Measurements from ENCODE around the gene CDH22.
A peak's percentile ranks its signal among the peaks of the same experiment; 100 is the strongest.

Gene CDH22

DNA sequence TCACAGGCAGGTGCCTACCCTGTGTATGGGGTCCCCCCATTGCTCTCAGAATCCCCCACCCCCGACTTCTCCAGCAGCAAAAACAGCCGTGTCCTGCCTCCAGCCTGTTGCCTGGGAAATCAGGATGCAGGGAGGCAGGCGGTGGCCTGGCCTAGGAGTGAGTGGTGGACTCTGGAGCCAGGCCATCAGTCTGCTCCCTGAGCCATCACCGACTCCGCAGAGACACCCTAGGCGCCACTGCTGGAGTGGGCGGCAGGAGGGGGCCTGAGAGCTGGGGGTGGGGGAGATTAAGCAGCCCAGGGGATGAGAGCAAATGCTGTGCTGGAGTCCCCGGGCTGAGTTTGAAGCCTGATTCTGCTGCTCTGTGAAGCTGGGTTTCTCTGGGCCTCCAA is 97.0 kb downstream of the CDH22 start:
- DNase-seq: no peak

DNA sequence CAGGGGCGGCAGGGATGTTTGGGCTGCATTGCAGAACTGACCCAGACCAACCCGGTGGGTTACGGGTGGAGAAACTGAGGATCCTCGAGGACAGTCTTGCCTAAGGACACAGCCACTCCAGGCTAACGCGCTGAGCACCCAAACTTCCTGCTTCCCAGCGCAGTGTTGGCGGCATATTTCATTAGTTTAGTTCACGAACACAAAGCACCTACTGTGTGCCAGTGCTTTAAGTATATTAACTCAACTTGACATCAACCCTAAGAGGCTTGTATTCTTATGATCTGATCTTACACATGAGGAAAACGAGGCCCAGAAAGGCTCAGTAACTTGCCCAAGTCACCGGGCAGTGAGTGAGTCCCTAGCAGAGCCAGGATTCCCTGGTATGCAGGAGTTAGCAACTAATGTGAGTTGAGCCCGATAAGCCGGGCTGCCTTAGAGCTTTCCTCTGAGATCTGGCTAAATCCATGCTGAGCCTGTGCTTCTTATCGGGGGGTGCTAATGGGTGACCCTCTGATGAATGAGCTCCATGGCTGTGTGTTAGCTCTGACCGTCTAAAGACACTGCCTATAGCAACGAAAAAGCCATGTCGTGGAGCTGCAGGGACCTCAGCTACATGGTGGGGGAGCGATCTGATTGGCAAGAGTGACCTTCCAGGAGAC is 97.5 kb downstream of the CDH22 start:
- DNase-seq: no peak

DNA sequence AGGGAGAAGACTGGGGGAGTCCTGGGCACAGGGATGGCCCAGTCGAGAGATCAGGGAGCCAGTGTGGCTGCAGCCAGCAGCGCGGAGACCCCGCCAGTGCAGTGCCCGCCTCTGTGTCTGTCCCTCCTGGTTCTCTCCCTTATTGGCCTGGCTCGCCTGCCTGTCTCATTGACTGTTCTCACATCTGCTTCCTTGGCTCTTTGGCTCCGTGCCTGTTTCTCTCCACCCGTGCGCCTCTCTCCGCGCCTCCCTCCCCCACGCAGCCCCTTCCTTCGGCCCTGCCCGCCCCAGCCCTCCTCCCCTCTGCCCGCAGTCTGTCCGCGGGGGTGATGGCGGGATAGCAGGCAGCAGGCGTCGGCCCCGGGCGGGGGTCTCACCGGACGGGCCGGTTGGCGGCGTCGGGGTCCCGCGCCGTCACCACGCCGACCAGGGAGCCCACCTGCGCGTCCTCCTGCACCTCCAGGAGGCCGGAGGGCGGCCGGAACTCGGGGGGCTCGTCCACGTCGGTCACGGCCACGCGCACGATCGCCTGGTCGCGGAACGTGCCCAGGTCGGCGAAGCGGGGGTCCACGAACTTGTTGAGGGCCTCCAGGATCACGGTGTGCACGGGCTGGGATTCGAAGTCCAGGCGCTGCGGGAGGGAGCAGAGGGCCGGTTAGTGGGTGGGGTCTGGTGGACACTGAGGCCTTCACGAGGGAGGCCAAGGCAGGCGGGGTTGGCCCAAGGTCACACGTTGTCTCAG is 98.2 kb downstream of the CDH22 start:
- no peak for DNase-seq

DNA sequence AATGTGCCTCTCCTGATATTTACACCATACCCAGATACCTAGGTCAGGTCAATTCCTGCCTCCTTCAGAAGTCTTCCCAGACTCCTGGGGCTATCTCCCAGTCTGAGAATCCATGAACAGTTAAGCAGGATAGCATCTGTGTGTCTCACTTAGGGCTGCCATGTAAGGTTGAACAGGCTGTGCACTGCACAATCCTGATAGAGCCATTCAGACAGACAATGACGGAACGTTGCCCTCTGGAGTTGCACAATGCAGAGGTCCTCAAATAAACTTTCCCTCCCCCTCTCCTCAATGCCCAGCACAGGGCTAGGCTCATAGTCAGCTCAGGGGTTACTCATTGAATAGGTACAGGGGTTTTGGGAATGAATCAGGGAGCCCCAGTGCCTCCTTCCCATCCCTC is 100.5 kb downstream of the CDH22 start:
- no peak for DNase-seq

DNA sequence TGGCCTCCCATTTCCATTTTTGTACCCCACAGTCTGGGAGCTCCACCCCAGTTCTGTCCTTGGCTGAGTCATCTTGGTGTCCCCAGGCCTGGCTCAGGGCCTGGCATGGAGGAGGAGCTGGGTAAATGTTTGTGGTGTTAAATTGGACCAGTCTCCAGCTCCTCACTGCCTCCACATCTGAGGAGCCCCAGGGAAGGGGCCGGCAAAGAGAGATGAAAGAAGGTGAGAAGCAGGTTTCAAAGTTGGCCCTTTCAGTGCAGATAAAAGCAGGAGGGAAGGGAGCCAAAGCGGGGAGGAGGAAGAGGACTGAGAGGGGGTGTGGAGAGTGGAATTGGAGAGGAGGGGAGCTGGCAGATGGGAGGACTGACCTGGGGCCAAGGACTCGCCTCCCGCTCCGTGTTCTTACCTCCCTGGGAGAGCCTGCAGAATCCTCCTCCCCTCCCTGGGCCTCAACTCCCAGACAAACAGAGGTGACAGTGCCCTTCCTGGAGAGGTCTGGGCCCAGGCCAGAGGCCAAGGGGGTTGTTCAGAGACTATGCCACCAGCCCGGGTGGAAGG is 101.2 kb downstream of the CDH22 start:
- no peak for DNase-seq

DNA sequence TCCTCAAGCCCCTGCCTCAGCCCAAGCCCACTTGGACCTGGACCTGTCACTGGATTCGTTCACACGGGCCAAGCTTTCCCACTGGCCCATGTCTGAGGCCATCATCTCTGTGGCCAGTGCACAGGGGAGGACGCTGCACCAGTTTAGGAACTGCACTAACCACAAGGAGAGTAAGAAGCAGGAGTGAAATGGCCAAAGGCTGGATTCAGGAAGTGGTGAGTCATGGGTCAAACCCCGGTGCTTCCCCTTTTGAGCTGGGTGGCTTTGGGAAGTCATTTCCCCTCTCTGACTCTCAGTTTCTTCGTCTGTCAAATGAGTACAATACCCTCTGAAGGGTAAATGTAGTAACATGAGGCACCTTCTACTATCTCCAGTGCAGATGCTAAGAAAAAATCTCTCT is 102.3 kb downstream of the CDH22 start:
- no peak for DNase-seq

DNA sequence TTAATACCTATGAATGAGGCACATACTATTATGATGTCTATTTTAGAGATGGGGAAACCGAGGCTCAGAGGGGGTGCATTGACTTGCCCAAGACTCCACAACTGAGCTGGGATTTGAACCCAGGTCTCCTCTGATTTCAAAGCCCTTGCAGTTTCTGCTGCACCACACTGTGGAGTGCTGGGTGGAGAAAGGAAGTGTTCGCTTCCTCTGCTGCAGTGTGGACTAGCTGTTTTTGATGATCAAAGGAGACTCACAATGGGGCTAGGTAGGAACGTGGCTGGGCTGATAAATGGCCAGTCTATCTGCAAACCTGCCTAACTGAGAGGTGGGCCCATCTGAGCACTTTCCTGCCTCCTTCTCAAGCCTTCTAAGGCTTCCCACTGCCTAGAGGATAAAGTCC is 102.9 kb downstream of the CDH22 start:
- no peak for DNase-seq

DNA sequence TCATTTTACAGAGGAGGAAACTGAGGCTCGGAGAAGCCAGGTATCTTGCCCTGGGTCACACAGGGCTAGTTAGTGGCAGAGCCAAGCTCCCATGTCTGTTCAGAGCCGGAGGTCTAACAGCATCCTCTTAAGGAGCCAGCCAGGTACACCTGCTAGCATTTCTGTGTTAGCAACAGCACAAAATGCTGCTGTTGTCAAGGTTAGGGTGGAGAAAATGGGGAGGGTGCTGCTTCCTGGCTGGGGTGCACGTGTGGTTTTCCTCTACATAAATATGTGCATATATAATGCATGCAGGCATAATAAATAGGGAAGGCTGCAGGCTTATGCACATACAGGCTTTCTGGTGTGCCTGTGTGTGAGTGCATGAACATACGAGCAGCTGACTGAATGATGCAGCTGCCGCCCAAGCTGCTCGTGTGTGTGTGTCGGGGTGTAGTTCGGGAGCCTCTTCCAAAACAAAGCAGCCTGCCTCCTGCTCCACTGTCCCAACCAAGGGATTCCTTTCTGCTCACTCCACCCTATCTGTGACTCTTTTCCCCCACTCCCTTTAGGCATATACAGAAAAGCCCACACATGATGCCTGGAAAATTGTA is 103.6 kb downstream of the CDH22 start:
- no peak for DNase-seq

DNA sequence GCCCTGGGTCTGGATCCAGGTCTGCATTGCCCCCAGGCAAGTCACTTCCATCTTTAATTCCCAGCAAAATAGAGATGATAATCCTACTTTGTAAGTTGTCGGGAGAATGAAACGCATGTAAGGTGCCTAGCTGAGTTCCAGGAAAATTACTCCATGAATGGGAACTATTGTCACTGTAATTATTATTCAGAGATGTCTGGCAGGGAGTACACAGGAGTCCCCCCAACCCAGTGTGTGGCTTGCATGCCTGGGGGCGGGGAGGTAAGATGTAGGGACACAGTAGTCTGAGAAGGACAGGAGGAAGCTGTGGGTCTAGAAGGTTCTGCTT is 104.8 kb downstream of the CDH22 start:
- peak; percentile 31 for DNase-seq

DNA sequence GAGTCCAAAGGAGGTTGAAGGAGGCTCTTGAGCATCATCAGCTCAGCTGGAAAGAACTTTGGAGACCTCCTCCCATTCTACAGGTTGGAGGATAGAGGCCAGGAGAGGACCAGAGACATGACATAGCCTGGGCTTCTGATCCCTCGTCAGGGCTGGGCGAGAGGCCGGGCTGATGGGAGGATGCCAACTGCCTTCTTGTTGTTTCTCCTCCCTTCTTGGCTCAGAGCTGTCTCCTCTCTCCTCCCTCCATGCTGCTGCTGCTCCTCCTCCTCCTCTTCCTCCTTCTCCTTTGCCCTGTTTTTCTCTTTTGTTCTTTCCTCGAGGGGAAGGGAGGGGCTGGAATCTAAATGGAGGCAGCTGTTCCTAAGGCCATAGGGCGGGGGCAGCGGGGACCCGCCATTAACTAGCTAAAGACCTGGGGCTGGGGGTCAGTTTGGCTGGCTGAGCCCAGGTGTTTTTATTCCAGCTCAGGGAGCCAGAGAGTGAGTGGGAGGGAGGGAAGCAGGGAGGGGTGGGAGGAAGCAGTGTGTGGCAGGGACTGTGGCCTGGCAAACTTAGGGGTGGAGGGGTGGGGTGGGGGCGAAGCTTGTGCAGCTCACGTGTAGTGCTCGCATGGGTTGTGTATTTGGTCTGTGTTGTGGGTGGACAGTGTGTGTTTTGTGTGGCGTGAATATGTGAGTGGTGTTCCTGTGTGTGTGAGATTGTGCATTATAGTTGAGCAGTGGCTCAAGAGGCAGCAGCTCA is 105.4 kb downstream of the CDH22 start:
- DNase-seq: no peak

DNA sequence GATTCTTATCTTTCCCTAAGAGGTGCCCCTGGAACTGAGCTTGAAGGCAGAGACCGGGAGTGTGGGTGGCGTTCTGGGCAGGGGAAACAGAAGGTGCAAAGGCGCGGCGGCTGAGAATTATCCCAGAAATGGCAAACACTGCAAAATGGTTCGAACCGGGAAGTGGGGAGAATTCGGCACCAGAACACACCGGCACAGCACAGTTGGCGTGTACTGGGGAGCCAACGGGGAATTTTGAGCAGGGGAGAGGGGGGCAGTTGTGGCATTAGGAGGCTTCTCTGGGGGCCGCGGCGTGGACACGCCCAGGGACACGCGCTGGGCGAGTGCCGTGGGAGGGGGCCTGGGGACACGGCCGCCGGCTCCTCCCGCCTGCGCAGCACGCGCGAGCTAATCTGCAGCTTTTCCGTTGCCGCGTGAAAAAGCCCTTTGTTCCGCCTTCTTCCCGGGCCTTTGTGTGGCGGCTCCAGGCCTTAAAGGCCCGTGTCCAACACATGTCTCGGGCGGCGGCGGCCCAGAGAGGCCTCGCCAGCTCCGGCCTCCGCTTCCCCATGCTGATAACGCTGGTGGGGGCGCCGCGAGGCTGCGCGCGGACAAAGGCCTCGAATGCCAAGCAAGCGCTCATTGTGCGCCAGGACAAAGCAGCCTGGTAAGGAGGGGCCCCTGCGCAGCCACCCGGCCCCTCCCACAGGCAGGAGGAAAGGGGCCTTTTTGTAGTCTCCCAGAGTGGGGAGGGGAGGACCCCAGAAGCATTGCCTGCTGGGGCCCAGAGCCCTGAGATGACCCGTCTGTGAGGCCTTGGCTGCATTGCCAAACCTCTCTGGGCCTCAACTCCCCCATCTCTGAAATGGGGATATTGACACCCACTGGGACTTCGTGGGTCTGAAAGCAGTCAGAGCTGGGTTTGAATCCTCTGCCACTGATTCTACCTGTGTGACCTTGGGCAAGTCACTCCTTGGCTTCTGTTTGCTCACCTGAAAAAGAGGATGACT is 107.4 kb downstream of the CDH22 start:
- no peak for DNase-seq

DNA sequence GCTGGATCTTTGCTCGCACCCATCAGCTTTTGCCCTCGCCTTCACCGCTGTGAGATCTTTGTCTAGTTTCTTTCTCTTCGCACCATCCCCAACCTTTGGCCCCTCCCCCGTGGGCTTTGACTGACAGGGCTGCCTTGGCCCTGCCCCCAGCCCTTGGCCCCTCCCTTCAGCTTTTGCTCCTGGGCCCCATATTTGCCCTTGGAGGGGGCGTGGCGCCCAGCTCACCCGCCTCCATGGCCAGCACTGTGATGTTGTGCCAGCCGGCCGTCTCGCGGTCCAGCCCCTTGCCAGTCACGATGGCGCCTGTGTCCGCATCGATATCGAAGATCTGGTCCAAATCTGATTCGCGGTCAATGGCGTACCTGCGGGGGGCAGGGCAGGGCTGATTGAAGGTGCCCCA is 109.1 kb downstream of the CDH22 start:
- DNase-seq: no peak

DNA sequence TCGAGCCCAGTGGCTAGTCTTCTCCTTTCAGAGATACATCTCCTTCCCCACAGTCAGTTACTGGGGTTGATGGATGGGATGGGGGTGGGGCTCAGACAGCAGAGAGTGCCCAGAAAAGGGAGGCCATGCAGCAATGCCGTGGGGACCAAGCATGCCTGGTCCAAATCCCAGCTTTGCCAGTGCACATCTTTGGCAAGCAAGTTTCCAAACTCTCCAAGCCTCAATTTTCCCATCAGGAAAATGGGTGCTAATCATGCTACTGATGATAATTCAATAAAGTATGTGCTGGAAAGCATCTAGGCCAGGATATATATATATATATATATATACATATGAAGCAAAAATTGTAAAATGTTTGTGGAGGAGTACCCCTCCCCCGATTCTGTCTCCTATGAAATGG is 111.3 kb downstream of the CDH22 start:
- DNase-seq: no peak

DNA sequence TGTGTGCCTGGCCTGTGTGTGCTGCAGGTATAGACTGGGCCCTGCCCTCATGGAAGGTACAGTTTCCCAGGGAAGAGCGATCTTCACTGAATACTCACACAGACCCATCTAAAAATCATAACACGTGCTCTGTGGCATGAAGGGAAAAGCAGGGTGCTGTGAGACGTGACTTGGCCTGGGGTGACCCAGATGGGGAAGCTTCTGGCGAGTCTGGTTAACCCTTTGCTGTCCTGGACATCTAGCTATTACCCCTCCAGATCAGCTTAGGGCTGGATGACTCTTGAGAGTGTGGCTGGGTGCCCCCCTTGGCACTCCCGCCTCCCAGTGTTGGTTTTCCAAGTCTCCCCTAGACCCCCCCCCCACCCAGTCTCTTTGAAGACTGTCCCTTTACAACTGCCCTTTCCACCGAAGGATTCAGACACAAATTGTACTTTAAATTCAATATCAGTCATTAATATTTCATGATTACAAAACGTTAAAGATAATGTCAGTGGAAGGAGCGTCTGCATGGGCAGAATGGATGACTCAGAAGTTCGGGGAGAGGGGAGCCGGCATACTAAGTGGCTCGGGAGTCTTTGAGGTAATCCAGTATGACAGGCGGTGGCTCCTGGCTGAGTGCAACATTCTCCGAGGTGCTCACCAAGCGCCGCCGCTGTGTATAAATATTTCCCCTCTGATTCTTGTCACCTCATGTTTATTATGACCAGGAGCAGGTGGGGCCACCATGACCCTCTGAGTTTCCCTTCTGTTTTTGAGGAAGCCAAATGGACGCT is 112.8 kb downstream of the CDH22 start:
- DNase-seq: no peak

DNA sequence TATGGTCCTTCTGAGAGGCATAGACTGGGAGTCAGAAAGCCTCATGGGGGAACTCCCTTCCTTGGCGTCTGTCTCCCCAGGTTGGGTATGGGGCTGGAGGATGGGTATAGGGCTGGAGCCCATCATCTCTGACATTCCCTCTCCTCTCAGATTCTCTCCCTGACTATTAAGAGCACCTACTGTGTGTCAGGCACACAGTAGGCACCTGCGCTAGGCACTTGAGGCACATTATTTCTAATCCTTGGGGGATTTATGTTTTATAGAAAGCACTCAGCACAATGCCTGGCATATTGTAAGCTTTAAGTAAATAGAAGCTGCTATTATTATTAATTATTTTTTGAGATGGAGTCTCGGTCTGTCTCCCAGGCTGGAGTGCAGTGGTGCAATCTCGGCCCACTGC is 113.9 kb downstream of the CDH22 start:
- no peak for DNase-seq

DNA sequence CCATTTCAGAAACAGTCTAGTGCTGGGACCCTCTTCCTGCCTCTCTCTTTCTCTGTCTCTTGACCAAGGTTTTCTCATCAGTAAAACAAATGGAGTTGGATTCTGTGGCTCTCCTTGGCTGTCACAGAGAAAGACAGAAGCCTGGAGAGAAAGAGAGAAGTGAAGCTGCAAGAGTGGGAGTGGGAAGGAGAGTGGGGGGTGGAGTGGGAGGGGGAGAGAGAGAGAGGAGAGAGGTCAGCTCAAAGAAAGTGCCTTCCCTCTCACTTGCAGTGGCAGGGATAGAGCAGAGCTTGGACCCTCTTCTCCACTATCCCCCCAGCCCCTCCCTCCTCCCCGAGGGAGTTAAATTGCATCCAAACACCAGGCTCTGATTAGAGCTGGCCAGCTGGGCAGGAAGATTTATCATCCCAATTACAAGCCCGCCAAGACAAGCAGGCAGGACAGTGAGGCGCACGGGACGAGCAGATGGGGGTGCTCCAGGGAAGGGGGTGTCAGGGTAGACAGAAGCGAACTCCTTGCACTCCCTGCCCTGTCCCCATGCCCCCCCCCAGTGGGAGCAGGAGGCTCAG is 115.8 kb downstream of the CDH22 start:
- DNase-seq: peak; percentile 23

DNA sequence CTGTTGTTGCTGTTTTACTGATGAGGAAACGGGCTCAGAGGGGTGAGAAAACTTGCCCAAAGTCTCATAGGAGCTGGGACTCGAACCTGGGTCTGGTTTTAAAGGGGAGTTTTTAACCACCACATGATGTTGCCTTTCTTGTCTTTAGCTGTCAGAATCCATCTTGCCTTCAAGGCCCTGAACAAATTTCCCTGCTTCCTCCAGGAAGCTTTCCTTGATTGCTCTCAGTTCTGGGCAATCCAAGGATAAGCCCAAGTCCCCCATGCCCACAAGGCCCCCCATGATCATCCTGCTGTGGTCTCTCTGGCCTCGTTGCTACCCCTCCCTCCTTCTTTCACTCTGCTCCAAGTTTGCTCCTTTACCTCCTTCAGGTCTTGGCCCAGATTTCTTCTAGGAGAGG is 116.7 kb downstream of the CDH22 start:
- no peak for DNase-seq

DNA sequence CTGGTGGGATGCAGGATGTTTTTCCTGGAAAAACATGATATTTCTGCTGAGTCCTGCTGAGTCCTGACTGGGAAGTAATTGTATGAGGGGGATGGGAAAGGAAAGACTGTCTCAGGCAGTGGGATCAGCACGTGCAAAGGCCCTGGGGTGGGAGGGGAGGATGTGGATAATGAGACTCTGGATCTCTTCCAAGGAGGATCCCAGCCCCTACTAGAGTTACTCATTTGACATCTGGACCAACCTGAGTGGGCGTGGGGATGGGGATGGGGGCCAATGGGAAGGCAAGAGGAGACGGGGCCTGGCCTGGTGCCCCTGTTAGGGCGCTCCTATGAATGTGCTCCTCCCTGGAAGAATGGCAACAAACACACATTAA is 117.1 kb downstream of the CDH22 start:
- no peak for DNase-seq

DNA sequence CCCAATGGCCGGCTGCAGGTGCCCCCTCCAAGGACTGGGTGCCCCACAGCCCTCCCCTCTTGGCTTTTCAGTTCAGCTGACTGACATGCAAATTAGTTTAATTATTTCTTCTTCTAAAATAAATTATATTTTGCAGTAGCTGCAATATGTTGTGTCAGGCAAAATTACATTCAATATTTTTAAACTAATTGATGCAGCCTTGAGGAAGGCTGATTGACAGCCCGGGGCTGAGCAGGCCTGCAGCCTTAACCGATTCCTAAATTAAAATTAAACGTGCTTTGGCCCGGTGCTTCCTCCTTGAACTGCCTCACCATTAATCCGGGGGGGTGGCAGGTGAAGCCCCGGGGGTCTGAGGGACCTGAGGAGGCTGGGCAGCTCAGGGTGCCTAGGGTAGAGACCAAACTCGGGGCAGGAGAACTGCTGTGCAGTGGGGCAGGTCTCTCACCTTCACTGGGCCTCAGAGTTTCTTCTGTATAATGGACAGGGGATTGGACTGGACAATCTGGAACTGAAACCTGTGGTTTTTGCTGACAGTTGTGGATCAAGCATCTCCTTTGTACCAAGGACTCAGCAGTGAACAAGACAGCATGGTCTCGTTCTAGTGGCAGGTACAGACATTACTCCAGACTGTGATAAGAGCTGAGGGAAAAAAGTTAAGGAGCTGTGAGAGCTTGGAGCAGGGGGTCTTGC is 117.7 kb downstream of the CDH22 start:
- DNase-seq: no peak

DNA sequence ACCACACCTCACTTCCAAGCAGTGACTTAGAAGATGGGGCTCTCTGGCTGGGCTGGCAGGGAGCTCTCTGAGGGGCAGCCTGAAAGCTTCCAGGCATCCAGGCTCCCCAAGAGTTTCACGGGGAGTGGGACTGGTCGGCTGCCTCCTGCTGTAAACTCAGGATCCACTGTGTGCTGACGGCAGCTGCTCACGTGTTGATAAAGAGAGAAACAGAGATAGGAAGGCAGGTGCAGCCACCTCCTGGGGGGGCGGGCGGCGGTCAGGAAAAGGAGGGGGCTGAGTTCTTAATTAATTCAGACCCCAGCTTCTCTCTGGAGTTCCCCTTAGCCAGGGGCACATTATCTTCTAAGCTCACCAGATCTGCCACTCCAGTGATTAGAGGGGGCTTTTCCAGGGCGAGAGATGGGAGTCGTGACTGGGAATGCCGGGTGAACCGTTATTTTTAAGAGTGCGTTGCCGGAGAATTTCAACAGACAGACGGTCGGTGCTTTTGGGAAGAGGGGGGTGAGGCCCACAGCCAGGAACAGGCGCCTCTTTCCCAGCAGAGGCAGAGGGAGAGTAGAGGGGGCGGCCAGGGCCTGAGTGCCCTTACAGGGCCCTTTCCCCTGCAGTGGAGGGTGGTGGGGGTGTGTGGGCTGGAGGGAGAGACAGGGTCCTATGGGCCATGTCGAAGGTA is 119.3 kb downstream of the CDH22 start:
- DNase-seq: peak; percentile 22
